NCI-H345 treated with DMSO at 0.1 percent for 48 hours (cell line): ENCODE measurements around the gene EYA4.

Source experiments
- DNase-seq: peaks from one replicate; lab custom pipeline; 2025; ENCODE audit not compliant: unreplicated experiment; lab: John Stamatoyannopoulos, UW

Gene EYA4

DNA sequence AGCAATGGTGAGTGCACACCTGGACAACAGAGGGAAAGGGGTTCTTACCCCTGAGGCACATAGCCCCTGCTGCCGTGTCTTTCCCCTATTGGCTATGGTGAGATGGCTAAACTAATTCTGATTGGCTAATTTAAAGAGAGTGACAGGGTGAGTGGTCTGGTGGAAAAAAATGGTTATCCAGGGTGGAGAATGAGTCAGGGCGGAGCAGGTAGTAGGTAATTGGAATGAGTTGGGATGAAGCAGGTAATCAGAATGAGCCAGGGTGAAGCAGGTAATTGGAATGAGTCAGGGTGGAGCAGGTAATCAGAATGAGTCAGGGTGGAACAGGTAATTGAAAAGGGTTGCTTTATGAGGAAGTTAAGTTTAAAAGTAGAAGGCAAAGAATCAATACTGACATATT is 200.3 kb downstream of the EYA4 start:
- DNase-seq: no peak

- DNase-seq: no peak
Observed at GRCh38 chr6:133446789-133447188, 205.6 kb downstream of the EYA4 start.

DNA sequence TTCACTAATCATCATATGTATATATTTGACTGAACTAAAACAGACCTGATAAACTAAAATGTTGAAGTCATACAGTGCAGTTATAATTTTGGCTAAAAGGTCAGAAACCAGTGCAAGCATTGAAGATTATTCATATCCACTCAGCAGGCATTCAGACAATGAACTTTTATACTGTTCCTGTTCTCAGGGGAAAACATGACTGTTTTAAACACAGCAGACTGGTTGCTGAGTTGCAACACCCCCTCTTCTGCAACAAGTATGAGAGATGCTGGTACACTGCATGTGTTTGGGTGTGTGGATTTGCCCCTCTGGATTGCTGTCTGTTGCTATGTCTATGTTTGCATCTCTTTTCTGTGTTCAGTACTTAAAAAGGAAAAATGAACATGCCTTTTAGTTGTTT is 206.8 kb downstream of the EYA4 start:
- DNase-seq: no peak

DNA sequence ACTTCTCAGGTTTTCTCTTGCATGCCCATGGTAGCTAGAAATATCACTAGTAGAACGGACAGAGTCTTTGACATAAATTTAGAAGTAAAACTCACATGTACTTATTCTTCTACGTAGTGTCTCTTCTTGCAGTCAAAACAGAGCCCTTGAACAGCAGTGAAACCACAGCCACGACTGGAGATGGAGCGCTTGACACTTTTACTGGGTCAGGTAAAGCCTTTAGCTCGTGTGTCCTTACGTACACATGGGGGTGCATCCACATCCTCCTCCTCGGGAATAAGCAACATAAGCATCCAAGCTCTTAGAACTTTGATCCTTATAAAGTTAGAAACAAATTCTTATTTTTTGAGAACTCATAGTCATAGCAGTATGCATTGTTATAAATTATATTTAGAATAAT is 215.3 kb downstream of the EYA4 start:
- DNase-seq: no peak

- DNase-seq: no peak
Observed at GRCh38 chr6:133456944-133457343, 215.8 kb downstream of the EYA4 start.

- no peak for DNase-seq
Observed at GRCh38 chr6:133460101-133460500, 218.9 kb downstream of the EYA4 start.

- DNase-seq: no peak
Observed at GRCh38 chr6:133463790-133464189, 222.6 kb downstream of the EYA4 start.

GRCh38 chr6:133466680-133467079 is 225.5 kb downstream of the EYA4 start:
- no peak for DNase-seq

DNA sequence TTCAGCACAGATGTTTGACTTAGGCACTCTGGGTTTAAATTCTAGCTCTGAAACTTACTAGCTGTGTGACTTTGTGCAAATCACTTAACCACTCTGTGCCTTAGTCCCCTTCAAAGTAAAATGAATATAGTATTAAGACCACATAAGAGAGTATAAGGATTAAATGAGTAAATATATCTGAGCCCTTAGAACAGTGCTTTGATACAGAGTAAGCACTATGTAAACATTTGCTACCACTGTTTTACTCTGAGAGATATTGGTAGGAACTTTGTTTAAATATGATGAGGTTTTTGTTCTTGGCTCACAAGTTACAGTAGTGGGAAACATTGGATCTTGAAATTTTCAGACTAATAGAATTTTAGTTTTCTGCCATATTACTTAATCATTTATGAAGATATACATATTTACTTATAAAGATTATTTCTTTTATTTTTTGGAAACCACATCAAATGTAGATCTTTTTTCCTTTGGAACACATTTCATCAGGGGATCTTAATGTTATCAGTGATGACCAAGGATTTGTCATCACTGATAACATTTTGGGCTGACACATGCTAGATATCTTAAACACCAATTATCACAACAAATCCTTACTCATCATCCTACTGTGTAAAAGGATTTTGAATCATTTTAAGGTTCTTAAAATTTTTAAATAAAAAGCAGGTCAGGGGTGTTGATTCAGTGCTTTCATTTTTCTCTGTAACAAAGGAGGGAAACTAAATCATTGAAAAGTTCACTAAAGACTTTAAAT is 226.2 kb downstream of the EYA4 start:
- no peak for DNase-seq

DNA sequence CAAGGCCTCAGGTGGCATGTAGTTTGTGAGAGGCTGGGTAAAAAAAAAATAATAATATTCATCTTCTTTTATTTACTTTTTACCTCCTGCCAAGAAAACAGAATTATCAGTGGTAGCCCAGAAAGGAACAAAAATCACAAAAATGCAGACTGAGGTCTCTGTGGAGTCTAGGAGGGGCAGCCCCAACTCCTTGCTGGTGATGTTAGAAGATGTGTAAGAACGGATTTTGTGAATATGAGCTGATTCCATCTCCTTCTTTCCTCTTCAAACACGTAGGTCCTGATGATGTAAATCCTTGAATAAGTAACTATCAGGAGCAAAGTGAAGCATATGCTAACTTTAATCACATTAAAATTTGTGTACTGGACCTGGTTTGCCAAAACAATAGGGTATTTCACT is 226.8 kb downstream of the EYA4 start:
- DNase-seq: no peak

DNA sequence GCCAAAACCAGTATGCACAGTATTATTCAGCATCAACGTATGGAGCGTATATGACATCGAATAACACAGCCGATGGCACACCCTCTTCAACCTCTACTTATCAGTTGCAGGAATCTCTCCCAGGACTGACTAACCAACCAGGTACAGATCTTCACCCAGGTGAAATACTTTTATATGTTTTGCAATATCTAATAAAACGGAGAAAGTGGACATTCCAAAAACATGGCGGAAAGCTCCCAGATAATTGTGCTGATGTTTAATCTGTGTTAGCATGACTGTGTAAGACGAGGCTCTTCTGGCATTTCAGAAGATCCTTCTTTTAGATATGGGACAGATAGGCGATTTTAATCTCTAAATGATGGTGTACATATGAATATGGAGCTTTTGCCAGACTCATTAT is 227.4 kb downstream of the EYA4 start:
- no peak for DNase-seq

DNA sequence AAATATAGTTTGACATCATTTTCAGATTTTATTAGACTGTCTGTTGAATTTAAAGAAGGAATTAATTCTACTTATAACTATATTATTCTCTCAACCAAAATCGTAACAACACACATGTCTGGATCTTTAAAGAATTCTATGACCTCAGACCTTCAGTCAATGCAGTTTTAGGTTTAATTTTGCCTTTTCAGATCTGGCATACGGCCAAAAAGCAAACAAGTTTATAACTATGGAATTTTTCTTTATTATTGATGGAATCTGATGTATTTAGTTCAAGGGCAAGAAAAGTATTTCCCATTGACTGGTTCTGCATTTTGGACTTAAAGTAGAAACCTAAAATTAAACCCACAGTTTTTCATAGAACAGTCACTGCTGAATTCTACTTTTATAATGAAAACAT is 233.4 kb downstream of the EYA4 start:
- DNase-seq: no peak

- no peak for DNase-seq
Observed at GRCh38 chr6:133478673-133479072, 237.5 kb downstream of the EYA4 start.

DNA sequence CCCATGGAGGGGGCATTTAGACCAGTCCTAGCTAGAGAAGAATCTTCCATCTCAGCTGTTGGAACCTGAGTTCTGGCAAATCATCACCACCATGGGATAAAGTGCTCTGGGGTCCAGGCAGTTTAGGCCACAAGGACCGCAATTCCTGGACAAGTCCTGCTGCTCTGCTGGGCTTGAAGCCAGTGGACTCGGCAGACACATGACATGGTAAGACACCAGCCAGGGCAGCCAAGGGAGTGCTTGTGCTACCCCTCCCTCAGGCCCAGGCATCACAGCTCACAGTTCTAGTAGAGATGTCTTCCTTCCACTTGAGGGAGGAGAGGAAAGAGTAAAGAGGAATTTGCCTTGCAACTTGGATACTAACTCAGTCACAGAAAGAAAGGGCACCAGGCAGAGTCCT is 246.0 kb downstream of the EYA4 start:
- no peak for DNase-seq

GRCh38 chr6:133495205-133495903 is 254.2 kb downstream of the EYA4 start:
- no peak for DNase-seq

DNA sequence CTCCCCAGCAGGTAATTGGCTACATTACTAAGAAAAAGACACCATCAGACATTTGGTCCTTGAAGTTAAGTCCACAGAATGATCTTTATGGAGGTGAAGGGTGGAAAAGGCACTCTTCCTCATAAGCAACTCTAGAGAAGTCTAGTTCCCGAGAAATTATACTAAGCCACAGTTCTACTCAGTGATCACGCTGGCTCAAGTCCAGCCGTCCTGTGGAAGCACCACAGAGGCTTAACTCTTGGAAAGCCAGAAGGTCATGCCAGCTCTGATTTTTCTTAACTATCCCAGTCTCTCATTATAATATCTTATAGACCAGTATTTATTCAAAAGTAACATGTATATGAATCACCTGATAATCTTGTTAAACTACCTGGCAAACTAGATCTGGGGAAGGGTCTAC is 258.5 kb downstream of the EYA4 start:
- no peak for DNase-seq

DNA sequence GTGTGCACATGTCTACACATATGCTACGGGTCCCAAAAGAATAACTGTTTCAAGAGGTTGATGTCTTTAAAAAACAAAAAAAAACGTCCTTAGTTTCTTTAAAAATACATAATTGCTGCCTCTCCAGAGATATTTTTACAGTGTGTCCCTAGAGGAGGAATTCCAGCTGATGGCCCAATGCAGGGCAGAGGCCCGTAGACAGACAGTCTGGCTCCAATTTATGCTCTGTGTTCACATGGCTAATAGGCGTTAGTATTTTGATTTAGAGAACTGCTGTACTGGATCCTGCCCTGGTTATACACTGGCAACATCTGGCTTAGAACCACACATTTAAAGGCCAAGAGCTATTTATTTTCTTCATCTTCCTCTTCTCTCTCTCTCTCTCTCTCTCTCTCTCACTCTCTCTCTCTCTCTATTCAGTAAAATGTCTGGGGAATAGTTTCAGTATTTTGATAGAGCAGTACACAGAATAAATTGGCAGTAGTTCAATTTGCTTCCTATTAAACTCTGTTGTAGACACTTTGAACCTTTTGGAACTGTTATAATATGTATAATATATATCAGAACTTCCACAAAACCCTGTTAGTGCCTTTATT is 260.6 kb downstream of the EYA4 start:
- DNase-seq: no peak

GRCh38 chr6:133502441-133503335 is 261.5 kb downstream of the EYA4 start:
- no peak for DNase-seq

DNA sequence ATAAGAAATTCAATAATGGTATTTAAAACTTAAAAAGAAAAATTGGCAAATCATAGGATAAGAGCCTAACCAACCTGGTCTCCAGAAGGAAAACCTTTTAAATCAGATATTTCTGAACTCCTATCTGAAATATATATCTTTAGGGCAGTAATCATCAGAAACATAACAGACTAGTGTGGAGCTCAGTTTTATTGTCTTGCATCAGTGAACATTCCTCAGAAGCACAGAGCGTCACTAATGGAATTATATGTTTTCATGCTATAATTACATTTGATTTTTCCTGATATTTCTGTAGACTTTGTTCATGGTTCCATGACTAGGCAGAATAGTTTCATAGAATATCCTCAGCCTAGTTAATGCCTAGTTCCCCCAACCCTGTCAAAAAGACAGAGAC is 262.2 kb downstream of the EYA4 start:
- DNase-seq: no peak

DNA sequence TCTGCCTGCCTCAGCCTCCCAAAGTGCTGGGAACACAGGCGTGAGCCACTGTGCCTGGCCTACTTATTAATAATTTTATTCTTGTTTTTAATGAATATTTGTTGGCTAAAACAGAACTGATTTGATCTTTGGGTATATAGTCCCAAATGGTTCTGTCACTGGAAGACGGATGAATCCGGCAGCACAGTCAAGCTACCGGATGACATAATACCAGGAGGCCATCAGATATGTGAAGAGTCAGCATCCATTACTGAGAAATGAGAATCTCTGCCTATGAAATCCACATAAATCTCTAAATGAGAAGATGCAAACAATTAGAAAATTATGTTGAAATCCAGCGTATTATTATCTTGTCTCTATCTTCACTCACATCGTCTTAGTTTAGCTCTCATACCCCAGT is 263.0 kb downstream of the EYA4 start:
- DNase-seq: no peak

- no peak for DNase-seq
Observed at GRCh38 chr6:133504761-133505160, 263.6 kb downstream of the EYA4 start.
